H9 (cell line): ENCODE measurements around the gene MDFI. TPM values are rescaled to one million over a fixed set of nuclear protein-coding genes. Genes with fewer than 3 reads are reported as not detected.

ENCODE experiments used
- DNase-seq: peaks from one replicate; pipeline ENCODE4 v3.0.0-alpha.2; 2017
- H2AFZ ChIP-seq: one replicate; pipeline ENCODE4 v1.6.1; 2013; ENCODE audit warnings: mild to moderate bottlenecking, low read length, control low read depth, moderate library complexity
- H2AK5ac ChIP-seq: 2 replicates; pipeline ENCODE4 v1.6.1; 2013; ENCODE audit warnings: low read length, control low read depth, mixed read lengths; ENCODE audit not compliant: insufficient read length
- H2BK120ac ChIP-seq: one replicate; pipeline ENCODE4 v1.6.1; 2013; ENCODE audit warnings: low read depth, mild to moderate bottlenecking, low read length, control low read depth, inconsistent platforms; ENCODE audit not compliant: poor library complexity, severe bottlenecking
- H2BK12ac ChIP-seq: 2 replicates; pipeline ENCODE4 v1.6.1; 2013; ENCODE audit warnings: low read length, control low read depth, mixed read lengths, low read depth; ENCODE audit not compliant: insufficient read length
- H2BK15ac ChIP-seq: 2 replicates; pipeline ENCODE4 v1.6.1; 2013; ENCODE audit warnings: low read depth, low read length, control low read depth
- H2BK20ac ChIP-seq: one replicate; pipeline ENCODE4 v1.6.1; 2013; ENCODE audit warnings: low read depth, mild to moderate bottlenecking, low read length, control low read depth, inconsistent platforms; ENCODE audit not compliant: poor library complexity, severe bottlenecking
- H2BK5ac ChIP-seq: 2 replicates; pipeline ENCODE4 v1.6.1; 2013; ENCODE audit warnings: low read length, control low read depth, mixed read lengths; ENCODE audit not compliant: insufficient read length
- H3K14ac ChIP-seq: 2 replicates; pipeline ENCODE4 v1.6.1; 2013; ENCODE audit warnings: low read length, control low read depth; ENCODE audit not compliant: insufficient read depth
- H3K18ac ChIP-seq: 2 replicates; pipeline ENCODE4 v1.6.1; 2013; ENCODE audit warnings: low read depth, mild to moderate bottlenecking, mixed read lengths, low read length, control low read depth; ENCODE audit not compliant: insufficient read length
- H3K23ac ChIP-seq: 2 replicates; pipeline ENCODE4 v1.6.1; 2013; ENCODE audit warnings: low read length, control low read depth, mixed read lengths, low read depth; ENCODE audit not compliant: insufficient read length
- H3K23me2 ChIP-seq: 2 replicates; pipeline ENCODE4 v1.6.1; 2013; ENCODE audit warnings: low read depth, mild to moderate bottlenecking, mixed read lengths, low read length, control low read depth; ENCODE audit not compliant: insufficient read length, poor library complexity, severe bottlenecking
- H3K27ac ChIP-seq: 2 replicates; pipeline ENCODE4 v1.5.1; 2013; ENCODE audit warnings: low read length, control low read depth, mixed read lengths, low read depth; ENCODE audit not compliant: insufficient read length
- H3K27me3 ChIP-seq: 2 replicates; pipeline ENCODE4 v1.6.1; 2013; ENCODE audit warnings: low read length, control low read depth, inconsistent platforms; ENCODE audit not compliant: insufficient read depth
- H3K4ac ChIP-seq: 2 replicates; pipeline ENCODE4 v1.6.1; 2013; ENCODE audit warnings: low read depth, mild to moderate bottlenecking, control low read depth, inconsistent platforms, low read length, moderate library complexity
- H3K4me1 ChIP-seq: 2 replicates; pipeline ENCODE4 v1.6.1; 2013; ENCODE audit warnings: low read length, control low read depth, inconsistent platforms; ENCODE audit not compliant: insufficient read depth
- H3K4me2 ChIP-seq: 2 replicates; pipeline ENCODE4 v1.6.1; 2013; ENCODE audit warnings: low read length, control low read depth, mixed read lengths; ENCODE audit not compliant: insufficient read length, insufficient read depth
- H3K56ac ChIP-seq: 2 replicates; pipeline ENCODE4 v1.6.1; 2013; ENCODE audit warnings: low read depth, mild to moderate bottlenecking, mixed read lengths, low read length, control low read depth; ENCODE audit not compliant: insufficient read length
- H3K79me1 ChIP-seq: 2 replicates; pipeline ENCODE4 v1.6.1; 2013; ENCODE audit warnings: low read depth, mild to moderate bottlenecking, moderate library complexity, low read length, control low read depth, inconsistent platforms; ENCODE audit not compliant: insufficient read depth, poor library complexity, severe bottlenecking
- H3K79me2 ChIP-seq: 2 replicates; pipeline ENCODE4 v1.6.1; 2013; ENCODE audit warnings: low read length, control low read depth, inconsistent platforms; ENCODE audit not compliant: insufficient read depth
- H3K9ac ChIP-seq: 2 replicates; pipeline ENCODE4 v1.6.1; 2013; ENCODE audit warnings: low read length, control low read depth, mixed read lengths; ENCODE audit not compliant: insufficient read length; ENCODE audit errors: extremely low read depth
- H3K9me3 ChIP-seq: one replicate; pipeline ENCODE4 v1.6.1; 2013; ENCODE audit warnings: low read depth, low read length, inconsistent platforms; ENCODE audit not compliant: control insufficient read depth
- H3T11ph ChIP-seq: one replicate; pipeline ENCODE4 v1.6.1; 2013; ENCODE audit warnings: mild to moderate bottlenecking, low read length, control low read depth, inconsistent platforms
- H4K20me1 ChIP-seq: one replicate; pipeline ENCODE4 v1.6.1; 2013; ENCODE audit not compliant: control insufficient read depth, insufficient read length, insufficient read depth
- H4K5ac ChIP-seq: 2 replicates; pipeline ENCODE4 v1.6.1; 2013; ENCODE audit warnings: low read depth, mild to moderate bottlenecking, mixed read lengths, low read length, control low read depth; ENCODE audit not compliant: insufficient read length
- H4K8ac ChIP-seq: replicated peaks from 2 replicates; pipeline ENCODE4 v1.6.1; 2013; ENCODE audit warnings: low read length, control low read depth, mixed read lengths, low read depth; ENCODE audit not compliant: insufficient read length
- H4K91ac ChIP-seq: 2 replicates; pipeline ENCODE4 v1.6.1; 2013; ENCODE audit warnings: low read depth, mild to moderate bottlenecking, moderate library complexity, mixed read lengths, low read length, control low read depth; ENCODE audit not compliant: insufficient read length
- H3K27ac Mint-ChIP-seq, 3 experiments: 2 replicates in 2 of 3; 3 replicates in 1 of 3; pipeline ENCODE4 v1.8.0; 2020 to 2021; ENCODE audit warnings: mixed read lengths in 3 of 3, mild to moderate bottlenecking in 1 of 3, moderate library complexity in 1 of 3
- H3K27me3 Mint-ChIP-seq: 2 replicates; pipeline ENCODE4 v1.8.0; 2021; ENCODE audit warnings: low read depth, mild to moderate bottlenecking, moderate library complexity, mixed read lengths
- H3K36me3 Mint-ChIP-seq, 3 experiments: 2 replicates in 2 of 3; 3 replicates in 1 of 3; pipeline ENCODE4 v1.8.0; 2020 to 2021; ENCODE audit warnings: low read depth in 3 of 3, mixed read lengths in 3 of 3; ENCODE audit not compliant: insufficient read depth in 1 of 3
- H3K4me1 Mint-ChIP-seq, 2 experiments: 2 replicates each; pipeline ENCODE4 v1.8.0; 2020; ENCODE audit warnings: mixed read lengths in 2 of 2
- H3K4me3 Mint-ChIP-seq, 2 experiments: 2 replicates in 1 of 2; 3 replicates in 1 of 2; pipeline ENCODE4 v1.8.0; 2020 to 2021; ENCODE audit warnings: mild to moderate bottlenecking in 2 of 2, mixed read lengths in 2 of 2, moderate library complexity in 1 of 2
- H3K9me3 Mint-ChIP-seq, 2 experiments: 2 replicates in 1 of 2; 3 replicates in 1 of 2; pipeline ENCODE4 v1.8.0; 2020; ENCODE audit warnings: mild to moderate bottlenecking in 2 of 2, mixed read lengths in 2 of 2, moderate library complexity in 1 of 2
- WGBS: extraction: QIAGEN DNeasy Blood & Tissue Kit; methylation state at CpG from one replicate; pipeline ENCODE4 v1.1.7; 2013; ENCODE audit warnings: missing lambda C conversion rate, low lambda C conversion rate, mixed read lengths; ENCODE audit not compliant: insufficient read length; ENCODE audit errors: extremely low coverage; 5-methylcytosine and 5-hydroxymethylcytosine counted together
- total RNA-seq: library from RNA; stranded (reverse); gene quantifications from 2 replicates; pipeline ENCODE4 v1.2.1, GENCODE V29; 2021
- TF ChIP-seq, protein P1 (sequence below): fragments of 200-600 bp; sonication (generic); conservative IDR thresholded peaks from 3 replicates; pipeline ENCODE4 v1.8.0; 2021; ENCODE audit warnings: antibody characterized with exemption, mild to moderate bottlenecking

Gene MDFI
- total RNA-seq, 1 experiment from 2014 or later = 45.0 TPM

DNA sequence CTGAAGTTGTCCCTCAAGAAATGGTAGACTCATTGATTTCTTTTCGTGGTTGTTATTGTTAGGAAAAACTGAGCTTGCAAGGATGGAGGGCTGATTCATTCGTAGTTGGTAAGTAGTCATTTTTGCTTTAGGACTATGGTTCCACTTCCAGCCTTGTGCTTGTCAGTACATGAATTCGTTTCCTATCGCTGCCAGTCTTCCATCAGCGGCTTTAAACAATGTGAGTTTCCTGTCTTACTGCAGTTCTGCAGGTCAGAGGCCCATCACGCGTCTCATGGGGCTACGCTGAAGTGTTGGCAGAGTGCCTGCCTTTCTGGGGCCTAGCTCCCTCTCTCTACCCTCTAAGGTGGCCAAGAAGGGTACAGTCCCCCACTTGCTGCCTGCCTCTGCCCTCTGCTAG, 11.4 kb upstream of the MDFI start:
- H3K79me1 ChIP-seq = no peaks in the 10 kb centered on the region
- no peak overlapping the region for H2BK20ac ChIP-seq
- no peak overlapping the region for H2BK120ac ChIP-seq
- TF ChIP-seq, protein P1, sequence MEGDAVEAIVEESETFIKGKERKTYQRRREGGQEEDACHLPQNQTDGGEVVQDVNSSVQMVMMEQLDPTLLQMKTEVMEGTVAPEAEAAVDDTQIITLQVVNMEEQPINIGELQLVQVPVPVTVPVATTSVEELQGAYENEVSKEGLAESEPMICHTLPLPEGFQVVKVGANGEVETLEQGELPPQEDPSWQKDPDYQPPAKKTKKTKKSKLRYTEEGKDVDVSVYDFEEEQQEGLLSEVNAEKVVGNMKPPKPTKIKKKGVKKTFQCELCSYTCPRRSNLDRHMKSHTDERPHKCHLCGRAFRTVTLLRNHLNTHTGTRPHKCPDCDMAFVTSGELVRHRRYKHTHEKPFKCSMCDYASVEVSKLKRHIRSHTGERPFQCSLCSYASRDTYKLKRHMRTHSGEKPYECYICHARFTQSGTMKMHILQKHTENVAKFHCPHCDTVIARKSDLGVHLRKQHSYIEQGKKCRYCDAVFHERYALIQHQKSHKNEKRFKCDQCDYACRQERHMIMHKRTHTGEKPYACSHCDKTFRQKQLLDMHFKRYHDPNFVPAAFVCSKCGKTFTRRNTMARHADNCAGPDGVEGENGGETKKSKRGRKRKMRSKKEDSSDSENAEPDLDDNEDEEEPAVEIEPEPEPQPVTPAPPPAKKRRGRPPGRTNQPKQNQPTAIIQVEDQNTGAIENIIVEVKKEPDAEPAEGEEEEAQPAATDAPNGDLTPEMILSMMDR = no peak
- no peaks in the 10 kb centered on the region for H4K20me1 ChIP-seq
- Mint-ChIP-seq H3K27ac (no peak overlapping the region; a peak in 2 of 7 replicates), H3K4me1 (peaks cover 10 to 19% of the 10 kb centered on the region in 2 experiments), H3K4me3 (no peak overlapping the region), H3K36me3 (peaks cover 0 to 5% (median 0%) of the 10 kb centered on the region in 3 experiments; a peak in 2 of 7 replicates), H3K27me3 (peaks cover 14% of the 10 kb centered on the region), H3K9me3 (peaks cover 0 to 5% of the 10 kb centered on the region in 2 experiments; a peak in 1 of 5 replicates)
- H3K56ac ChIP-seq = no peak overlapping the region
- no peak overlapping the region for H4K5ac ChIP-seq
- no peak overlapping the region for H4K8ac ChIP-seq
- H3K27me3 ChIP-seq = no peaks in the 10 kb centered on the region
- WGBS = no CpG with 5 or more reads among the region's 8 CpGs
- H2AFZ ChIP-seq = no peak overlapping the region
- no peak overlapping the region for H3K4me2 ChIP-seq
- no peak overlapping the region for H3K14ac ChIP-seq
- no peak overlapping the region for H3T11ph ChIP-seq
- H3K23me2 ChIP-seq = no peaks in the 10 kb centered on the region
- H3K9me3 ChIP-seq = no peaks in the 10 kb centered on the region
- H3K23ac ChIP-seq = no peak overlapping the region
- H2BK15ac ChIP-seq = no peak overlapping the region
- no peak overlapping the region for H4K91ac ChIP-seq
- H3K4me1 ChIP-seq = no peaks in the 10 kb centered on the region
- no peak overlapping the region for H3K18ac ChIP-seq
- no peak overlapping the region for H3K4ac ChIP-seq
- no peaks in the 10 kb centered on the region for H3K79me2 ChIP-seq
- no peak overlapping the region for H2BK12ac ChIP-seq
- H2AK5ac ChIP-seq = no peak overlapping the region
- no peak overlapping the region for H2BK5ac ChIP-seq
- no peak overlapping the region for H3K9ac ChIP-seq
- no peak overlapping the region for H3K27ac ChIP-seq
- no peak for DNase-seq
